GM21619 (cell line): Measurements from ENCODE around the gene SV2A.

Experiments
- ATAC-seq: cut with Tn5 transposase; IDR thresholded peaks from one replicate; pipeline ENCODE4 v1.9.1; 2021; ENCODE audit not compliant: unreplicated experiment

SV2A gene

DNA sequence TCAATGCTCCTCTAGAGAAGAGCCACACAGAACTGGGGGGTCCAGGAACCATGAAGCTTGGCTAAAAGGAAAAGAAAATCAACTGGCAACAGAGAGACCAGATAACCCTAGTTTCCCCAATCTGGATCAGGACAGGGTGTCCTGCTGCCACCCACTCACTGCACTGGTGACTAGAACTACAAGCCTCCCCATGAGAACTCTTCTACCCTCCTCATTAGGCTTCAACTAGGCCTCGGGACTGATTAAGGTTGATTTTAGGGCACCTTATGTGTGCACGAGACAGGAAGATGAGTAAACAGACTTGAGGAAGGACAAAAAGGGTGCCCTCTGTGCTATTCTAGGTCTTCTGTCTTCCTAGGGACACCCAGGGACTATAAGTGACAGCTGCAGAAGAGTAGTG is 12.2 kb upstream of the SV2A start:
- no peak for ATAC-seq

DNA sequence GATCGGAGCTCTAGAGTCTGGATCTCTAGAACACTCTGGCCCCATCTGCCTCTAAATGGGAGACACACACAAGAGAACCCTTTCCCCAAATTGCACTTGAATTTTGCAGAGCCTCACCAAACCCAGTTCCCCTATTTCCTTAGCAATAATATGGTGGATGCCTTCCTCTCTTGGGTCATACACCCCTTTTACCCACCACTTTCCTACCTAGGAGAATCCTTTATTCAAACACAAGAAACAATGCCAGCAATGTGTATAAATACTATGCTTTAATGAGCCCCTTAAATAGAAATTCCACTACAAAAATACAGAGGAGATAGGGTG is 10.7 kb upstream of the SV2A start:
- no peak for ATAC-seq

DNA sequence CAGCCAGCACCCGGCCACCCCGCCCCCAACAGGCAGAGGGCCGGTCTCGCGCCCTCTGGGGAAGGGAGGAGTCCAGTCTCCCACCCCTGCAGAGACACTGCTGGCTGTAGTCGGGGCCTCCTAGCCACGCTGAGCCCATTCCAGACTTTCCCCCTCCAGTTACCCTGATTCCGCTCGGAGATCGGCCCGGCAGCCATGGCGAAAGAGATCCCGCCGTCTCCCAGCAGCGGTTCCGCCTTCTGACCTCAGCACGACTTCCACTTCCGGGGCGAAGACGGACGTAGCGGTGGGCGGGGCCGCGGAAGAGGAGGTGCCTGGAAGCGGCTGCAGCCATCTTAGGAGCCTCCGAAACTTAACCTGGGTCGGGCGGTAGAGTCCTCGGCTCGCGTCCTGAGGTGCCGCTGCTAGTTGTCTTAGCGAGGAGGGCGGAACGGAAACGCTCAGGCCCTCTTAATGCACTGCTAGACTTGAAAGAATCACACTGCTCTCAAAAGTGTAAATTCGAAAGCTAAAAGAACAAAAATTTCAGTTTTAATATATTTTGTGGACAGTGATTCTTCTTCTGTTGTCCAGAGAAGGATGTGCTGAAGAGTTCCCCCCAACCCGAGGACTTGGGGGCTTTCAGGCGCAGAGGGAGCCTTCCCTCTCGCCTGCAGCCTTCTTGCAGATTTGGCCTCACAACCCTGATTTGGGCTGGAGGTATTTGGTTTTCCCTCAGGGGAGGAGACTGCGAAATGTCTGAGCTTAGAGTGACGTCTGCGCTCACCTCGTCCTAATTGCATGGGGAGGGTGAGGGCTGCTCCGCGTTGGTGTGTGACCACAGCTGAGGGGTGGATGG is 10.1 kb upstream of the SV2A start, which contains the start of gene SF3B4:
Gene SF3B4 (minus strand): TSS at position 241 of the 838 bp plus-strand sequence. CDS start 44 bp downstream, at position 197.
- ATAC-seq, result peak; percentile 90

- ATAC-seq, result no peak
These were observed 9.5 kb upstream of the SV2A start for GRCh38 chr1:149927056-149927562.

GRCh38 chr1:149926296-149926695 is 8.7 kb upstream of the SV2A start:
- no peak for ATAC-seq

DNA sequence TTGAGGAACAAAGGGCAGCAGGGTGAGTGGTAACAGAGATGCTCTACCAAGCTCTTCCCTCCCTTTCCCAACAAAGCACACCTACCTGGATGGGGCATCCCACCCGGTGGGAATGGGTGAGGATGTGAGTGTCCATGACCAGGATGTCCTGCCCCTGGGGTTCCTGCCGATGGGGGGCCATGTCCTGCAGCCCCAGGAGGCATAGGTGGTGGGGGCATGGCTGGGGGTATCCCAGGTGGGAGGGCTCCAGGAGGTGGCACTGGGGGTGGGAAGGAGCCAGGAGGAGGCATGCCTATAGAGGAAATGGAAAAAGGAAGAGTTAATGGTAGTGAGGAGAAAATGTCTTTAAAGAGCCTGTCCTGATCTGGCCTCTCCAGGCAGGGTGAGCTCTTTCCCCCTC is 8.1 kb upstream of the SV2A start:
- no peak for ATAC-seq

DNA sequence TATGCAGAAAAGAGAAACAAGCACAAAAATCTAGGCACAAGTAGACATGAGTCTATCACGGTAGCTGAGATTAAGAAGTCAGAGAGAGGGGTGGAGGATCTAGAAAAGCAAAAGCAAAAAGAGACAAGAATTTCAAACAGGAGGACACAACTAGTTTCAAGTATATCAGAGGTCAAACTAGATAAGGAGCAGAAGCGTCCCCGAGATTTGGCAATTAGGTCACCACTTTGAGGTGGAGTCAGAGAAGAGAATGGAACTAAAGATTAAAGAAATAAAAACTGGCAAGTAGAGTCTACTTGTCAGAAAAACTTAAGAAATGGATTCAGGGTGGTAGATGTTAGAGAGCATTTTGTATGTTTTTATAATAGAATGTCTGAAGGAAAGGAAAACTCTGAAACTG is 7.7 kb upstream of the SV2A start:
- ATAC-seq, result no peak

DNA sequence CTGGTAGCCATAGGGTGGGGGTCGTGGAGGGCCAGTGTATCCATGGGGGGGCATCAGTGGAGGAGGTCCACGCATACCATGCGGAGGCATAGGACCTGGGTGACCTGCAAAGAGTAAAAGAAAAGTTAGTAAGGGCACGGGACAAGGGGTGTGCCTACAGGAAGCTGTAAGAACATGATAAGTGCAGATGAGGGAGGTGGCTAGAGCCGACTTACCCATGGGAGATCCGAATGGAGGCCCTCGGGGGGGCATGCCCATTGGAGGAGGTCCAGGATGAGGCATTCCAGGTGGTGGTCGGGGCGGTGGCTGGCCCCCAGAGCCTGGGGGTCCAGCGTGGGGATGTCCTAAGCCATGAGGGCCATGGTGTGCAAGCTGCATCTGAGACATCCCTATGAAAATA is 6.0 kb upstream of the SV2A start:
- no peak for ATAC-seq

GRCh38 chr1:149916898-149917252 is 769 bp downstream of the SV2A start:
- no peak for ATAC-seq

GRCh38 chr1:149916193-149916897 is 1.3 kb downstream of the SV2A start:
- ATAC-seq, result no peak

DNA sequence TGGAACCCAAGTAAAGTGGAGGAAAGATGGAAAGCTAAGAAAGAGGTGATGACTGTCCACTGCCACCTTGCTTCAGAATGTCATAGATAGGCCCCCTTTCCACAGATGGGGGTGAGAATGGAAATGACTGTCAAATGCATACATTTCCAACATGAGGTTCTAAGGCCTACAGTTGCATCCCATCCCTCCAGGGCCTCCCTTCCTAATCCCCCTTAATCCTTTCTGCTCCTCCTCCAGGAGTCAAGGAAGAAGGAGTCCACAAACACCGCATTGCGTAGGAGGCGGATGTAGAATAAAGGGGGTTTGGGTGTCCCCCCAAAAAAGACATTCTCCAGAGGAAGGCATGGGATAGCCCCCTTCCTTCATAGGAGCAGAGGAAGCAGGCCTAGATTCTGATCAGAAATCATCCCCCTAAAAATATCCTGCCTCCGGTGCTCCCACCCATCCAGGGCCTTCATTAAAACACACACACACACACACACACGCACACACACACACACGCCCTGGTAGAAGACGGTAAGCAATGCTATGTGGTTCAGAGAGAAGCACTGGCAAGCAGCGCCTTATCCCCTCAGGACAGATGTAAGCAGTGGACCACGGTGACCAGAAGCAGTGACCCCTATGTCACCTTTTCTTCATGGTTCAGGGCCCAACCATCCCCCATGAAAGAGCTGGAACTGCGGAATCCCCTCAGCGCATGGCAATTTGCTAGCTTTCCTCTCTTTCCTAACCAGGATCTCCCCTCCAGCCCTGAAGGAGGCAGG is 2.0 kb downstream of the SV2A start:
- ATAC-seq, result no peak

GRCh38 chr1:149914545-149914944 is 3.1 kb downstream of the SV2A start:
- no peak for ATAC-seq

- no peak for ATAC-seq
These were observed 11.0 kb downstream of the SV2A start for GRCh38 chr1:149906570-149907075.

GRCh38 chr1:149903836-149904491 is 13.7 kb downstream of the SV2A start:
- no peak for ATAC-seq

DNA sequence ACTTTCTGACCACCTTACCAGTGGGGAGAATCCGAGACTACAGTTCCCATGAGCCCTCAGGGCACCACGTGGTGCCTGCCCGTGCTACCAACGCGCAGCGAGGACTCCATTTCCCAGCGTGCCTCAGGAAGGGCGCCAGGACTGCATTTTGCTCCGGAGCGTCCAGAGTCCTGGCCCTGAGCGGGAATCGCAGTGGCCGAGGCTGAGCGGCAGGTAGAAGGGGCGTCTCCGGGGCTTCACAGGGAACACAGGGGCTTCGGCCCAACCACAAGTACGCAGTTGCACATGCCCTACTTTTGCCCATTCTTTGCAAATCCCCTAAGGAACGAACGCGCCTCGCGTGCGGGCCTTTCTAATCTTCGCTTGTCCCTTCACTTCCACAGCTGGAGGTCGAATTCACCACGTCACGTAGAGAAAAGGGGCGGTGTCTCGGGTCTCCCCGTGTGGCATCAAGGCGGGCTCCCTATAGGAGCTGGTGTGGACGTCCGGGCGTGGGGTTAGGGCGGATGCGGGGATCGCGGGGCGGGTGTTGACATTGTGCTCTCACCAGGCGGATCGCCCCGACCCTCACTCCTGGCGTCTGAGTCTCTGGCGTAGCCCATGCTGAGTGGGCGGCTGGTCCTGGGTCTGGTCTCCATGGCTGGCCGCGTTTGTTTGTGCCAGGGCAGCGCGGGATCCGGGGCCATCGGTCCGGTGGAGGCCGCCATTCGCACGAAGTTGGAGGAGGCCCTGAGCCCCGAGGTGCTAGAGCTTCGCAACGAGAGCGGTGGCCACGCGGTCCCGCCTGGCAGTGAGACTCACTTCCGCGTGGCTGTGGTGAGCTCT is 18.0 kb downstream of the SV2A start, which contains the start of gene BOLA1:
Gene BOLA1 (plus strand): TSS at position 109 of the 825 bp plus-strand sequence. CDS start 492 bp downstream, at position 601.
- peak; percentile 95 for ATAC-seq

DNA sequence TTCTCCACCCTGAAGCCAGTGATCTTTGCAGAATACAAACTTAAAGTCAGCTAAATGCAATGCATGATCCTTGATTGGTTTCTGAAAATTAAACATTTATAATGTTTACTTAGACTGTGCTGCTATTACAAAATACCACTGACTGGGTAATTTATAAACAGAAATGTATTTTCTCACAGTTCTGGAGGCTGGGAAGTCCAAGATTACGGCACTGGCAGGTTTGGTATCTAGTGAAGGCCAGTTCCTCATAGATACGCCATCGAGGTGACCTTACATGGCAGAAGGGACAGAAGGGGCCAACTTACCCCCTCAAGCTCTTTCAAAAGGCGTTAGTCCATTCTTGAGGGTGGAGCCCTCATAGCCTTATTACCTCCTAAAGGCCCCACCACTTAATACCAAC is 21.1 kb downstream of the SV2A start:
- ATAC-seq, result no peak

- no peak for ATAC-seq
These were observed 28.7 kb downstream of the SV2A start for GRCh38 chr1:149888999-149889289.

DNA sequence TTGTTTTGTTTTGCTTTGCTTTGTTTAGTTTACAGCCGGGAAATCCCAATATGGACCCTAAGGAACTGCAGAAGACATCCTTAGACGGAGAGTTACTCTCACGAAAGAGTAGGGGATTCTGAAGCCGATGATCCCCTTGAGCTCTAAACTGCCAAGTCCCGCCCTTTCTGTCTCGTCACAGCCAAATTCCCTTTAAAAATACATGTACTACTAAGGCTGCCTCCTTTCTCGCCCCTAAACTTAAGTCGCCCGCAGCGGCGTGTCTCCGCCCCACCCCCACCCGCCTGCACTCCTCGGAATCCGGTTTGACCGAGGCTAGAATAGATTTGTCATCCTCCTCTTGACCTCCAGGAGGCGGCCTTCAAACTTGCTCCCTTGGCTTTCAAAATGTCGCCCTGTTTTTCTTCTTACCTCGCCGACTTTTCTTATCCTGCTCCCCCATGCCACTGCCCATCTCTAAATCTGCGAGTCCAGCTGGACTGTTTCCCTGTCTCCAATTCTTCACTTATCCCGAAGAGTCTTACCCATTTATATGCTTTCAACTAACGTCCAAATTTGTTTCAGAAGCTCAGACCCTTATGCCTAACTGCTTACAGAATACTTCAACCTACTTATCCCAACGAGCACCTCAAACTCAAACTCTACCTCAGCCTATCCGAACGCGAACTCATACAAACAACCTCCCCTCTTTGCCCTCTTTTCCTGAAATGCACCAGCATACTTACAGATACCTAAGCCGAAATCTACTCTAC is 29.2 kb downstream of the SV2A start:
- peak; percentile 26 for ATAC-seq

GRCh38 chr1:149887456-149888246 is 30.0 kb downstream of the SV2A start:
- ATAC-seq, result peak; percentile 44
